Psoas muscle (tissue), 8 donors: Measurements from ENCODE around the gene DGKA. TPM values are rescaled to one million over a fixed set of nuclear protein-coding genes. Genes with fewer than 3 reads are reported as not detected.

Source experiments
- ATAC-seq, 4 donors: fragments of 200-7000 bp; cut with Tn5 transposase; one replicate each; pipeline ENCODE4 v1.9.1; 2020; ENCODE audit warnings: moderate library complexity in 3 of 4, mild to moderate bottlenecking in 2 of 4
- DNase-seq, 2 donors: peaks; one replicate each; pipeline ENCODE4 v3.0.0-alpha.2; 2020
- H3K27ac ChIP-seq: fragments of 200-600 bp; one replicate; pipeline ENCODE4 v1.8.0; 2022
- H3K27me3 ChIP-seq, 3 donors: fragments of 200-600 bp in 1 of 3; one replicate each; pipeline versions ENCODE4 v1.6.1 to v1.8.0; 2013 to 2022; ENCODE audit warnings: low read length in 2 of 3, mild to moderate bottlenecking in 2 of 3, moderate library complexity in 1 of 3; ENCODE audit not compliant: insufficient read depth in 3 of 3
- H3K36me3 ChIP-seq, 2 donors: fragments of 200-600 bp in 1 of 2; one replicate each; pipeline versions ENCODE4 v1.6.1 to v1.8.0; 2013 to 2022; ENCODE audit warnings: low read depth in 1 of 2, mild to moderate bottlenecking in 1 of 2, moderate library complexity in 1 of 2; ENCODE audit not compliant: insufficient read depth in 1 of 2
- H3K4me1 ChIP-seq: fragments of 200-600 bp; one replicate; pipeline ENCODE4 v1.8.0; 2022
- H3K4me3 ChIP-seq: fragments of 200-600 bp; one replicate; pipeline ENCODE4 v1.8.0; 2022; ENCODE audit warnings: mild to moderate bottlenecking
- H3K9me3 ChIP-seq: fragments of 200-600 bp; one replicate; pipeline ENCODE4 v1.8.0; 2022
- WGBS, 3 donors: extraction: QIAGEN DNeasy Blood & Tissue Kit; methylation state at CpG; one replicate each; pipeline versions ENCODE4 v1.1.6 to v1.1.7; 2013; 5-methylcytosine and 5-hydroxymethylcytosine counted together
- intact Hi-C, 2 donors: fragments of 100-400 bp; cut with DNase I; formaldehyde crosslinking; loops; one replicate each; pipeline versions ENCODE4 v1.11.0 to v1.14.2; 2022
- polyA plus RNA-seq, 3 donors: library from polyadenylated mRNA; stranded (reverse); fragments of 200-250 nt; gene quantifications; one replicate each; pipeline ENCODE4 v1.2.3, GENCODE V29; 2013
- total RNA-seq, 4 donors: library from RNA; stranded (reverse); fragmentation: NEBNext Ultra II Directional in 2 of 4; extraction: Animal tissue kit (Norgen Biotek cat#: 25700) in 2 of 4; gene quantifications; one replicate each; pipeline versions ENCODE4 v1.2.1 to v1.2.4, GENCODE V29; 2021 to 2023
- TF ChIP-seq, protein P1 (sequence below): fragments of 200-600 bp; IDR thresholded peaks from one replicate; pipeline ENCODE4 v1.8.0; 2022; ENCODE audit warnings: antibody characterized with exemption
- donor health status: healthy with polysubstance abuse.
- donor health status: DM: no; HTN: no; CAD: no; lungs with moderate emphysema.
- donor health status: Bipolar disorder and iron deficiency.
- donor health status: healthy.
- donor health status: DM: yes; HTN: yes; CAD: no.
- donor health status: DM: no; HTN: no; CAD: no.
- donor health status: DM: no; HTN: no; CAD: no.
- donor health status: DM: yes; HTN: yes; CAD: no.

Gene DGKA
- total and polyA plus RNA-seq, 7 donors = 2.0 to 5.4 (median 4.3) TPM

DNA sequence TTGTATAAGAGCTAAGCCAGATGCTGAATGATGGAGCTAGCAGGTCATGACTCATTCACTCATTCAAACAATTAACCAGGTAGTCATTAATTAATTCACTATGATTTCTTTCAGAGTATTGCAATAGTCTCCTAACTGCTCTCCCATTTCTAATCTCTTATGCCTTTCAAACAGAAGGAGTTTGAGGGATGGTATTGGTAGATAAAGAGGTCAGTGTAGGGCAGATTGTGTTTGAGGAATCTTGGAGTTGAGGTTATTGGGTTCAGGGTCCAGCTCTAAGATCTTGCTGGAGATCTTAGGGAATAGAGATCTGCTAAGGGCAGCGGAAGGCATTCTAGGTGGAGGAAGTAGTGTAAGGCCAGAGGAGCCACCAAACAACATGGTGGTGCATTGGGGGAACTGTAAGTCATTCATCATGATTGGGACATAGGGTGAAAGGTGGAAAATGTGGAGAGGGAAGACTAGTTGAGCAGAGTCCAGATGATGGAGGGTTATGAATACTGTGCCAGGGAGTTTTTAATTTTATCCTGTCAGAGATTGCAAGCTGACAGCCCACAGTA, 11.7 kb downstream of the DGKA start:
- DNase-seq = no peak
- H3K36me3 ChIP-seq = no peaks in the 10 kb centered on the region
- H3K4me1 ChIP-seq = no peaks in the 10 kb centered on the region
- TF ChIP-seq, protein P1, sequence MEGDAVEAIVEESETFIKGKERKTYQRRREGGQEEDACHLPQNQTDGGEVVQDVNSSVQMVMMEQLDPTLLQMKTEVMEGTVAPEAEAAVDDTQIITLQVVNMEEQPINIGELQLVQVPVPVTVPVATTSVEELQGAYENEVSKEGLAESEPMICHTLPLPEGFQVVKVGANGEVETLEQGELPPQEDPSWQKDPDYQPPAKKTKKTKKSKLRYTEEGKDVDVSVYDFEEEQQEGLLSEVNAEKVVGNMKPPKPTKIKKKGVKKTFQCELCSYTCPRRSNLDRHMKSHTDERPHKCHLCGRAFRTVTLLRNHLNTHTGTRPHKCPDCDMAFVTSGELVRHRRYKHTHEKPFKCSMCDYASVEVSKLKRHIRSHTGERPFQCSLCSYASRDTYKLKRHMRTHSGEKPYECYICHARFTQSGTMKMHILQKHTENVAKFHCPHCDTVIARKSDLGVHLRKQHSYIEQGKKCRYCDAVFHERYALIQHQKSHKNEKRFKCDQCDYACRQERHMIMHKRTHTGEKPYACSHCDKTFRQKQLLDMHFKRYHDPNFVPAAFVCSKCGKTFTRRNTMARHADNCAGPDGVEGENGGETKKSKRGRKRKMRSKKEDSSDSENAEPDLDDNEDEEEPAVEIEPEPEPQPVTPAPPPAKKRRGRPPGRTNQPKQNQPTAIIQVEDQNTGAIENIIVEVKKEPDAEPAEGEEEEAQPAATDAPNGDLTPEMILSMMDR = no peak
- peaks cover 0 to 2% (median 0%) of the 10 kb centered on the region in 3 donors for H3K27me3 ChIP-seq
- no peak for ATAC-seq
- H3K27ac ChIP-seq = no peak overlapping the region
- WGBS, 3 donors = 91 to 95% (median 94%) methylated on average over 1 of the region's 1 CpG
- no peaks in the 10 kb centered on the region for H3K9me3 ChIP-seq
- no peak overlapping the region for H3K4me3 ChIP-seq
- intact Hi-C loops = no loop called here

DNA sequence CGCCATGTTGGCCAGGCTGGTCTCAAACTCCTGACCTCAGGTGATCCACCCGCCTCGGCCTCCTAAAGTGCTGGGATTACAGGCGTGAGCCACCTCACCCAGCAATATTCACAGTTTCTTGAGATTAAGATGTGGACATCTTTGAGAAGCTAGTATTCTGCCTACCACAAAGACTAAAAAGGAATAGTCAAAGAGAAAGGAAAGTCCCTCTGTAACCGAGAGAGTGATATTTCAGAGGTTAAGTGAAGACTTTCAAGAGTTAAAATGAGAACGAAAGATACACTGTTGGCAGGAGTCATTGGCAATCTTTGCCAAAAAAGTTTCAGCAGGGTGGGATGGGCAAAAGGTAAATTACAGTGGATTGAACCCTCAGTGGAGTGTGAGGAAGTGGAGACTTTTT, 15.6 kb downstream of the DGKA start:
- Histone ChIP-seq H3K4me3 (no peak overlapping the region), H3K36me3 (no peaks in the 10 kb centered on the region)
- 80 to 86% (median 80%) methylated on average over 6 of the region's 6 CpGs for WGBS, 3 donors

DNA sequence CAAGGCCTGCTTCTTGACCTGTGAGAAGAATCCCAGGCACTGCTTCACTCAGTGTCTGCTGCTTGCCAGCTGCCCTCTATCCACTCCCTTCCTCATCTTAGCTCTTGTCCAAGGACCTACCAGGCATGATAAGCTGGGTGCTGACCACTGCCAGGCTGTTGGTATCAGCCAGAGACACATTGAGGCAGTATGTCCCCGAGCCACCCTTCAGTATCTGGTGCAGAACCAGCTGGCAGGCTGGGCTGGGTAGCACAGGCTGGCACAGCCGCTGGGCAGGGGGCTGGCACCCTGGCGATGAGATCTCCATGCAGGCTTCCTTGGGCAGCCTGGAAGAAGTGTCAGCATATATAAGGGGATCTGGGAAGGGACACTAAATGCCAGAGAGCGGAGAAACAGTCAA, 24.4 kb downstream of the DGKA start:
- TF ChIP-seq, protein P1 = no peak
- ATAC-seq (no peak), DNase-seq (no peak)
- intact Hi-C loops = no loop called here
- Histone ChIP-seq H3K36me3 (no peaks in the 10 kb centered on the region), H3K27me3 (no peaks in the 10 kb centered on the region), H3K4me3 (no peak overlapping the region), H3K4me1 (no peaks in the 10 kb centered on the region), H3K27ac (no peak overlapping the region), H3K9me3 (no peaks in the 10 kb centered on the region)
- 70 to 75% (median 73%) methylated on average over 4 of the region's 4 CpGs for WGBS, 3 donors

More for the DNA sequence above, 15.6 kb downstream of the DGKA start:
- no peak for DNase-seq
- Histone ChIP-seq H3K27ac (no peak overlapping the region), H3K4me1 (no peaks in the 10 kb centered on the region), H3K9me3 (no peaks in the 10 kb centered on the region), H3K27me3 (no peaks in the 10 kb centered on the region)
- intact Hi-C loops = no loop called here
- TF ChIP-seq, protein P1 = no peak
- no peak for ATAC-seq

DNA sequence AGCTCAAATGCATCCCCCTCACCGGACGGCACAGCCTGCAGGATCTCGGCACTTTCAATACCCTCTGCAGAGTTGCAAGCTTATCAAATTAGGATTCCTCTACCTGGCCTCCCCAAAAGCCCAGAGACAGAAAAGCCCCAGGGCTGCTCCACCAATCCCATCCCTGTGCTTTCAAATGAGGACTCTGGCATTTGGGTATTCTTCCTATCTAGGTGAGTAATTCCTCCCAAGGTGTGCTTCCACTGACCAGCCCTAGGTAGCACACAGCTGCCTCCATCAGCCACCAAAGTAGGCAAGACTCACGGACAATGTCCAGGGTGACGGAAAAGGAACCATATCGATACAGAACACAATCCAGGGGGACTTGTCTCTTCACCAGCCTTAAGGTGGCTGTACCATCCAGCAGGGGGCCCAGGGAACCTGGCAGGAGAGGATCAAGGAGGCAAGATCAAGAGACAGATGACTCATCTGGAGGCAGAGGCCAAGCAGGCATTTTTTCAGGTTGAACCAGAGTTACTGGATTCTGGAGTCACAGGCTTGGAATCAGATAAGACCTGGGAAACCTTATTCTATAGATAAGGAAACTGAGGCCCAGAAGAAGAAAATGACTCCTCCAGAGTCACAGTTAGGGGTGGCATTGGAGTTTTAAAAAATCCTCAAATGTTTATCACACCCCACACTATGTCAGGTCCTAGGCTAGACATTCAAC, 25.0 kb downstream of the DGKA start:
- H3K4me1 ChIP-seq = no peaks in the 10 kb centered on the region
- TF ChIP-seq, protein P1 = peak; percentile 9
- H3K27ac ChIP-seq = no peak overlapping the region
- H3K9me3 ChIP-seq = no peaks in the 10 kb centered on the region
- H3K27me3 ChIP-seq = no peaks in the 10 kb centered on the region
- peak in 1 of 4 donors; percentile 30 for ATAC-seq
- H3K36me3 ChIP-seq = no peaks in the 10 kb centered on the region
- H3K4me3 ChIP-seq = no peak overlapping the region
- WGBS, 3 donors = 72 to 81% (median 78%) methylated on average over 6 of the region's 6 CpGs
- DNase-seq = no peak
- intact Hi-C loops = no loop called here
